Glutamatergic neuron (in vitro differentiated cells): ENCODE results near the gene FAM161B. TPM values are rescaled to one million over a fixed set of nuclear protein-coding genes. Genes with fewer than 3 reads are reported as not detected.

ENCODE experiments used
- DNase-seq: peaks from one replicate; pipeline ENCODE4 v3.0.0; 2022
- H3K27ac Mint-ChIP-seq: one replicate; pipeline ENCODE4 v1.8.0; 2020; ENCODE audit warnings: mild to moderate bottlenecking, mixed read lengths, inconsistent platforms; ENCODE audit not compliant: unreplicated experiment
- H3K27me3 Mint-ChIP-seq: one replicate; pipeline ENCODE4 v1.8.0; 2020; ENCODE audit warnings: mild to moderate bottlenecking, moderate library complexity, mixed read lengths, inconsistent platforms; ENCODE audit not compliant: unreplicated experiment
- H3K36me3 Mint-ChIP-seq: one replicate; pipeline ENCODE4 v1.8.0; 2020; ENCODE audit warnings: mild to moderate bottlenecking, mixed read lengths, inconsistent platforms; ENCODE audit not compliant: unreplicated experiment
- H3K4me1 Mint-ChIP-seq: one replicate; pipeline ENCODE4 v1.8.0; 2020; ENCODE audit warnings: mild to moderate bottlenecking, low read depth, mixed read lengths, inconsistent platforms; ENCODE audit not compliant: unreplicated experiment
- H3K4me3 Mint-ChIP-seq: one replicate; pipeline ENCODE4 v1.8.0; 2020; ENCODE audit warnings: mild to moderate bottlenecking, mixed read lengths, inconsistent platforms; ENCODE audit not compliant: unreplicated experiment
- H3K9me3 Mint-ChIP-seq: one replicate; pipeline ENCODE4 v1.8.0; 2020; ENCODE audit warnings: mild to moderate bottlenecking, moderate library complexity, mixed read lengths, inconsistent platforms; ENCODE audit not compliant: unreplicated experiment
- CTCF ChIP-seq: fragments of 200-600 bp; sonication (generic); IDR thresholded peaks from one replicate; pipeline ENCODE4 v1.5.0; 2021; ENCODE audit not compliant: partially characterized antibody, unreplicated experiment
- total RNA-seq: library from RNA; stranded (reverse); fragmentation: NEBNext Ultra II Directional; extraction: Animal tissue kit (Norgen Biotek cat#: 25700); gene quantifications from one replicate; pipeline ENCODE4 v1.2.1, GENCODE V29; 2021; ENCODE audit not compliant: unreplicated experiment

The FAM161B gene
- total RNA-seq, 1 donor from 2014 or later: 2.8 TPM

DNA sequence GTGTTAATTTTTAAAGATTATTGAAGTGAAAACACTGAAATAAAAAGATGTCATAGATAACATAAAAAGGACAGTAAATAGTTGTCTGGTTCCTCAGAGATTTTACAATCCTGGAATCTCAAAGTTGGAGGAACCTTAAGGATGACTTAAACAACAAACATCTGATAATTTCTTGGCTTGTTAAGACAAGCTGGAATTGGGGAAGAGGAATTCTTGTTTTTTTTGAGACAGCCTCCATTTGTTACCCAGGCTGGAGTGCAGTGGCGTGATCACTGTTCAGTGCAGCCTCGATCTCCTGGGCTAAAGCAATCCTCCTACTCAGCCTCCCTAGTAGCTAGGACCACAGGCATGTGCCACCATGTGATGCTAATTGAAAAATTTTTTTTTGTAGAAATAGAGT lies 60.9 kb downstream of the FAM161B start:
- H3K27ac Mint-ChIP-seq: no peak overlapping the region
- H3K27me3 Mint-ChIP-seq: peaks cover 2% of the 10 kb centered on the region
- no peaks in the 10 kb centered on the region for H3K36me3 Mint-ChIP-seq
- no peak overlapping the region for H3K4me3 Mint-ChIP-seq
- TF ChIP-seq CTCF: no peak
- H3K4me1 Mint-ChIP-seq: peaks cover 11% of the 10 kb centered on the region
- peaks cover 2% of the 10 kb centered on the region for H3K9me3 Mint-ChIP-seq
- DNase-seq: no peak

DNA sequence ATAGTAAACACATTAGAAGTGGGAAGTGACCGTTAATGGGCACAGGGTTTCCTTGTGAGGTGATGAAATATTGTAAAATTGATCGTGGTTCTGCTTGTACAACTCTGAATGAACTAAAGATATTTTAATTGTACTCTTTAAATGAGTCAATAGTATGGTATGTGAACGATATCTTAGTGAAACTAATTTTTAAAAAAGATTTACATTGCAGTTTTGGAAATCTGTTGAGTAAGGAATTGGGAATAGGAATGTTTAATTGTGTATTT lies 61.5 kb downstream of the FAM161B start:
- TF ChIP-seq CTCF: no peak
- Mint-ChIP-seq H3K27me3 (peaks cover 2% of the 10 kb centered on the region), H3K4me1 (peaks cover 11% of the 10 kb centered on the region), H3K27ac (no peak overlapping the region), H3K9me3 (peaks cover 2% of the 10 kb centered on the region), H3K36me3 (no peaks in the 10 kb centered on the region), H3K4me3 (peak overlapping the region; percentile 96)
- DNase-seq: no peak

- Mint-ChIP-seq H3K27me3 (peaks cover 2% of the 10 kb centered on the region), H3K36me3 (no peaks in the 10 kb centered on the region), H3K9me3 (peaks cover 2% of the 10 kb centered on the region), H3K4me3 (peak overlapping the region; percentile 96), H3K4me1 (peaks cover 11% of the 10 kb centered on the region), H3K27ac (peak overlapping the region; percentile 87)
- DNase-seq: no peak
- no peak for TF ChIP-seq CTCF
Measured at GRCh38 chr14:73887694-73888459, 62.0 kb downstream of the FAM161B start.

- H3K4me3 Mint-ChIP-seq: peak overlapping the region; percentile 96
- no peak for DNase-seq
- TF ChIP-seq CTCF: no peak
- H3K27ac Mint-ChIP-seq: peak overlapping the region; percentile 87
- no peaks in the 10 kb centered on the region for H3K36me3 Mint-ChIP-seq
- H3K4me1 Mint-ChIP-seq: peaks cover 11% of the 10 kb centered on the region
- H3K9me3 Mint-ChIP-seq: peaks cover 2% of the 10 kb centered on the region
- H3K27me3 Mint-ChIP-seq: peaks cover 2% of the 10 kb centered on the region
Measured at GRCh38 chr14:73887318-73887616, 62.6 kb downstream of the FAM161B start.

DNA sequence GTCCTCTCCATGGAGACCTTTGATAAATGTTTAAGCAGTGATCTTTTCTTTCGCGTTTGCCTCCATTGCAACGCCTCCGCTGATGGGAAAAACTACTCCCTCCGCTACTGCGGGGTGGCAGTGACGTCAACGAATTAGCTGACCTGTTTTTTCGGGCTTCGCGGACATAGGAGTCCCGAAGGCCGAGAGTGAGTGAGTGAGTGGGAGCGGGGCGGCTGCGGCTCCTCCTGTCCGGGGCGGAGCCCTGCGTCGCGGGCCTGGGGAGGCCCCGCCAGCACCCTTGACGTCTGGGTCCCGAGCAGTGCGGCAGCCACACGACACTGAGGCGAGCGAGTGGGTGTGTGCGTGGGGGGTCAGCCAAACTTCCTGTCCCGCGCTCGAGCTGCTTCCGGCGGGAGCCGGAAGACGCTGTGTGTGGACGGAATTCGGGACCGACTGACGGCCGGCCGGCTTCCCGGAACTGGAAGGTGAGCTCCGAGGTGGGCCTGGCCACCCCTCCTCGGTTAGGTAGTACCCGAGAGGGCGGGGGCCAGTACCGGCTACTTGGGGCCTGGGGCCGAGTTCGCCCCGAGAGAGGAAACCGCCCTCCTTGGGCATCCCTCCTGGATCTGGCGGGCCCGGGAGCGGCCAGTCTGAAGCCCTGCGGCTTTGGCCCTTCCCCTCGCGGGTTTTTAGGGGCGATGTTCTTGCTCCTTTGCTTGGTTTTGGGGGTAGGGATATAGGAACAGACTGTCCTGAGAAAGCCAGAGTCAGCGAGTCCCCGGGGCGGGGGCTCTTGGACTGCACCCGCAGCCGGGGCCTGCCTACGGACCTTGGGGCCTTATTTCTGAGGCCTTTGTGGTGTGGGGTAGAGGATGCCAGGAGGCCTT lies 63.2 kb downstream of the FAM161B start, which contains the start of gene ZNF410:
TSS of gene ZNF410 (plus strand) at position 411 of the 869 bp plus-strand sequence. CDS start 5,317 bp downstream, outside the sequence.
- Mint-ChIP-seq H3K4me1 (peaks cover 11% of the 10 kb centered on the region), H3K36me3 (no peaks in the 10 kb centered on the region), H3K4me3 (peak within 1 kb of the TSS; percentile 96), H3K27ac (peak within 1 kb of the TSS; percentile 87), H3K9me3 (peaks cover 2% of the 10 kb centered on the region), H3K27me3 (peaks cover 2% of the 10 kb centered on the region)
- no peak for TF ChIP-seq CTCF
- DNase-seq: peak; percentile 84
